ENCODE results near the gene HRAS. TPM values are rescaled to one million over a fixed set of nuclear protein-coding genes. Genes with fewer than 3 reads are reported as not detected.

HRAS gene
- total and polyA plus RNA-seq, 2 donors (not counting 3 experiments of a cell fraction or from before 2014, with no cell fraction given), result 103 to 109 TPM

- no peak overlapping the region for H3K4me2 ChIP-seq (ENCODE audit: insufficient read depth, low read length)
Measured at GRCh38 chr11:535210-535518, 212 bp downstream of the HRAS start.

More at GRCh38 chr11:535210-535518, 212 bp downstream of the HRAS start:
- peaks cover 7% of the 10 kb centered on the region for H3K4me1 ChIP-seq (ENCODE audit: control insufficient read depth, extremely low read depth, insufficient read depth, low read length)
- peaks cover 16% of the 10 kb centered on the region for H3K79me2 ChIP-seq (ENCODE audit: control insufficient read depth, insufficient read depth, low read length)
- H2AFZ ChIP-seq (ENCODE audit: low read depth, low read length), result no peak overlapping the region
- dilution Hi-C loops (cut with MboI; ENCODE audit: extremely low pct_ligation_motif_present, low sequenced_read_pairs), result no loop called here
- TF ChIP-seq POLR2A (IDR thresholded peaks at IDR 0.05; ENCODE audit: low read depth, low read length) (no peak), CTCF (IDR thresholded peaks at IDR 0.05; ENCODE audit: extremely low read depth in 1 of 2, insufficient read depth in 1 of 2, low read depth in 1 of 2, low read length in 2 of 2) (peak in 1 of 2 donors; percentile 10), JUN (IDR thresholded peaks at IDR 0.05; ENCODE audit: borderline replicate concordance, insufficient read depth, insufficient read length, low read depth) (no peak), FOS (IDR thresholded peaks at IDR 0.05; ENCODE audit: borderline replicate concordance, insufficient read depth, low read length) (no peak), GATA2 (IDR thresholded peaks at IDR 0.05; ENCODE audit: insufficient read depth, insufficient read length, low read depth, low read length) (no peak), POLR2AphosphoS5 (IDR thresholded peaks at IDR 0.05; ENCODE audit: insufficient read depth, low read depth, low read length) (no peak)
- intact Hi-C loops (cut with micrococcal nuclease), result loop anchor here (2.0 to 5.0 kb wide), 2 partner anchors 16 to 162 kb away; partner anchors contain the start of genes DEAF1 and TMEM80
- no peak overlapping the region for H3K27ac ChIP-seq (ENCODE audit: insufficient read depth, low read depth, low read length)
- ChIA-PET CTCF (interaction anchor here (2.1 kb wide), 1 partner anchor 20 kb away, joined by 11 read pairs; no protein-coding TSS in a partner anchor), POLR2A (no interaction called here)
- no peaks in the 10 kb centered on the region for H4K20me1 ChIP-seq (replicated peaks; ENCODE audit: control insufficient read depth, extremely low read depth, insufficient read depth, low read length)
- BruUV-seq (replicated peaks), result no TSS peak
- FAIRE-seq, result no peak
- DNase-seq (ENCODE audit: low read depth, low spot score), result no peak
- no peaks in the 10 kb centered on the region for H3K9me1 ChIP-seq (replicated peaks; ENCODE audit: control insufficient read depth, extremely low read depth, insufficient read depth, low read length)
- no peaks in the 10 kb centered on the region for H3K9me3 ChIP-seq (replicated peaks; ENCODE audit: control insufficient read depth, insufficient read depth, low read length)
- H3K27me3 ChIP-seq (ENCODE audit: control insufficient read depth in 2 of 2, insufficient read depth in 2 of 2, low read length in 2 of 2), result no peaks in the 10 kb centered on the region
- peaks cover 4 to 15% of the 10 kb centered on the region in 2 experiments for H3K36me3 ChIP-seq (ENCODE audit: control insufficient read depth in 2 of 2, extremely low read depth in 1 of 2, insufficient read depth in 2 of 2, low read length in 2 of 2)
- peak overlapping the region in 2 of 3 experiments; percentile 54 to 74 for H3K4me3 ChIP-seq (replicated peaks in 1 of 3; ENCODE audit: insufficient read depth in 1 of 3, low read depth in 1 of 3, low read length in 3 of 3)
- no peak overlapping the region for H3K9ac ChIP-seq (replicated peaks; ENCODE audit: extremely low read depth, insufficient read depth, low read length)

All from endothelial cell of umbilical vein (primary cell).